ENCODE data around the gene OR4K14.
"Not testable (repeated sequence)": the region's sequence is repeated elsewhere in the genome, so short reads cannot be mapped to it uniquely, and the experiment has no call there.

The OR4K14 gene

GRCh38 chr14:20019257-20019865, at the start of gene OR4K14:
OR4K14 (minus strand) TSS chr14:20019307; CDS start chr14:20015193, 4,114 bp downstream.
- no peak for DNase-seq (ENCODE audit: low read depth)

- DNase-seq (ENCODE audit: low read depth) = no peak
Observed at GRCh38 chr14:20059745-20060144, 40.6 kb upstream of the OR4K14 start, which contains the start of gene OR4L1. OR4L1 (plus strand) TSS chr14:20060045; CDS start chr14:20060045, 0 bp downstream.

GRCh38 chr14:20048202-20048601, 29.1 kb upstream of the OR4K14 start:
- no peak for DNase-seq (ENCODE audit: low read depth)

DNA sequence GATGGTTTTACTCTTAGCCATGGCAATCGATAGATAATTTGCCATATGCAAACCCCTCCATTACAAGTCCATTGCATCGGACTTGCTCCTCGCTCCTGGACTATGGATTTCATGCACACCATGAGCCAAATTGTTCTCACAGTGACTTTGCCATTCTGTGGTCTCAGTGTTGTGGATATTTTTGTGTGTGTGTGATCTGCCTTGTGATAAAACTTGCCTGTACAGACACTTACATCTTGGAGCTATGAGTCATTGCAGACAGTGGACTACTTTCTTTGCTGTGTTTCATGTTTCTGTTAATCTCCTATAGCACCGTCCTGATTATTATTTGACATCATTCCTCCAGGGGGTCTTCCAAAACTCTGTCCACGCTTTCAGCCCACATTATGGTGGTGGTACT, 25.1 kb upstream of the OR4K14 start:
- DNase-seq (ENCODE audit: low read depth) = no peak

GRCh38 chr14:20035938-20036337, 16.8 kb upstream of the OR4K14 start, which contains the start of gene OR4K13:
OR4K13 (minus strand) TSS chr14:20036038; CDS start chr14:20034758, 1,280 bp downstream.
- DNase-seq (ENCODE audit: low read depth) = no peak

DNA sequence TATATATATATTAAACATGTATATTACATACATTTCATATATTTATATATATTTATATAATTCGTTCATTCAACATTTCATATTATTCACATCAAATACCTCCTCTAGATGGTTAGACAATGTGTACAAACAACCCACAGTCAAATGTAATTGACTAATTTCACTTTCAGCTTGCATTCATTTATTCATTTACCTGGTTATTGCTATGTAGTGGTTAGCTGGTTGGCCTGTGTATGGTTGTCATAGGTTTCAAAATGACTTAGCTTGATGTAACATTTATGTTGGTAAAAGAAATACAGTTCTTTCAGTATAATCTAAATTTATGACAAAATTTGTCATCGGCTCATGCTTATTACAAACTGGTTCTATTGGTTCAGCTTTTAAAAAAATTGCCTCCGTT, 16.3 kb upstream of the OR4K14 start:
- no peak for DNase-seq (ENCODE audit: low read depth)

DNA sequence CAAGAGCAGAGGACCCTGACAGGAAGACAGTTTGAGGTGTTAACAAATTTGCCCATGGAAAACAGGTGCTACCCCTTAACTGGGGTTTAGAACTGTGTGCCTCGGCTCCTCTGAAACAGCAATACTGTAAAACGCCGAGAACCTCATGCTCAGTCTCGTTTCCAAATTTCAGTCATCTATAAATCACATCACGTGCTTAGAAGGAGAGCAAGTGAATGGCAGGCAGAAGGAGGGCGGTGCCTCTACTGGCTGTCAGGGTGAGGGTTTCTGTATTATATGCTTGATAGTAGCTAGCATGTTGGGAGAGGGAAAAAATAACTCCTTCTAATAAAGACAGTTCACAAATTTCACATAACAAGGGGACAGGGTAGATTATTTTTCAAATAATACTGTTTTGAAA, 12.0 kb upstream of the OR4K14 start:
- no peak for DNase-seq (ENCODE audit: low read depth)

DNA sequence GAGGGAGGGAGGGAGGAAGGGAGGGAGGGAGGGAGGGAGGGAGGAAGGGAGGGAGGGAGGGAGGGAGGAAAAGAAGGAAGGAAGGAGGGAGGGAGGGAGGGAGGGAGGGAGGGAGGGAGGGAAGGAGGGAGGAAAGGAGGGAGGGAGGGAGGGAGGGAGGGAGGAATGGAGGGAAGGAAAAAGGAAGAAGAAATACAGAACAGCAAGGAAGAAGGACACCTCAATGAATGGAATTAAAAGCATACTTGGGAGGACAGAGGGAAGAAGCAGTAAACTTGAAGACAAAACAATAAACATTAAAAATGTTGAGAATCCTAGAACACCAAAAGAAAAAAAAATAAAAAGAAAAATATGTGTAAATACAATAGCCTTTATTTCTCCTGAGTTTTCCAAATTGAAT, 11.0 kb downstream of the OR4K14 start:
- no peak for DNase-seq (ENCODE audit: low read depth)

- no peak for DNase-seq (ENCODE audit: low read depth)
Observed at GRCh38 chr14:20002319-20002718, 16.8 kb downstream of the OR4K14 start.

DNA sequence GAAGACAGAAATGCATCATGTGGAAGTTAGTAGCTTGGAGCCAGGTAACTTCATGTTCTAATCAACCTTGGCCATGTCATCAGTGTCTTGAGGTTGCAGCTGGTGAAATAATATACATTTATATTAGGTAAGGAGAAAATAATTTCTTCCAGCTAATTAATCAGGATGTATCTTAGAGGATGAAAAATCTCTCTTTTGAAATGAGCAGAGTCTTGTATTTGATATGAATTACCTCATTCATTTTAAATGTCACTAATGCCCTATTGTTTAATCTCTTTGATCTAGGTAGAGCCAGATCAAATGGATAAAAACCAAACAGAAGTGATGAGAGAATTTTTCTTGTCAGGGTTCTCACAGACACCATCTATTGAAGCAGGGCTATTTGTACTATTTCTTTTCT, 17.2 kb downstream of the OR4K14 start, which contains the start of gene OR4Q2:
TSS of gene OR4Q2 (plus strand) at position 301 of the 400 bp plus-strand sequence.
- no peak for DNase-seq (ENCODE audit: low read depth)

GRCh38 chr14:19993438-19993837, 25.7 kb downstream of the OR4K14 start:
- DNase-seq (ENCODE audit: low read depth) = no peak

- DNase-seq (ENCODE audit: low read depth) = no peak
Observed at GRCh38 chr14:19975291-19975690, 43.8 kb downstream of the OR4K14 start, which contains the start of gene OR4K15. OR4K15 (plus strand) TSS chr14:19975591; CDS start chr14:19975591, 0 bp downstream.

DNA sequence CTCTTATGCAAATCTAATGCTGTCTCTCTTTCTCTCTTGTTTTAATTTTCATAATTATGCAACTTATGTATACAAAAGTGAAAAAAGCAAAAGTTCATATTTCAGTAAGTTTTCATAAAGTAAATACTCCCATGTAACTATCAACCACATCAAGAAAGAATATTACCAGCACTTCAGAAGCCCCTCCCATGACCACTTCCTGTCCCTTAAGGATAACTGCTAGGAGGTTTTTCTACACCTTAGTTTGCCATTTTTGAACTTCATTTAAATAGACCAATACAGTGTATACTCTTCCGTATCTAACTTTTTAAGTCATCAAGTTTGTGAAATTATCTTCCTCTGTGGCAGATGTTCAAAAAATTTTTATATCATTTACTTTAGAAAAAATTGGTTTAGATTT, 44.3 kb downstream of the OR4K14 start:
- no peak for DNase-seq (ENCODE audit: low read depth)

GRCh38 chr14:19969735-19970134, 49.4 kb downstream of the OR4K14 start:
- not testable (repeated sequence) for DNase-seq (ENCODE audit: low read depth)
